ENCODE data around the gene NID2.

Gene NID2

DNA sequence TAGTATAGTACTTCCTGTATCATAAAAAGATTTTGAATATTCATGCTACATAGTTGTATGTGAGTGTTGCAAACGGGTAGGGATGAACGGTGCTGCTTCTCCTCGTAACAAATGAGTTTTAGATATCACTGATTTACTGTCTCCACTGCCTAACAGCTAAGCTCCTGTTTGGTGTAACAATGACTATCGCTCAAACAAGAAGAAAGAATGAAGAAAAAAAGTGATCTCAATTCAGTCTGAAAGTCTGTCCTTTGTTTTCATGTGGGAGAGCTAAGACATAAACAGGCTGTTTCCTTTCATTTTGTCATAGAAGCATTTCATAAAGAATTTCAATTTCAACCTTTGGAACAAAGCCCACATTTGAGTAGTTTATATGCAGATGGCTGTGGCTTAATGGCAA, 105.6 kb downstream of the NID2 start:
- H3K4me1 Mint-ChIP-seq (ENCODE audit: low read depth): peaks cover 33% of the 10 kb centered on the region
- peaks cover 19% of the 10 kb centered on the region for H3K9me3 Mint-ChIP-seq
- H3K27ac Mint-ChIP-seq: no peak overlapping the region
- no peaks in the 10 kb centered on the region for H3K27me3 Mint-ChIP-seq (ENCODE audit: low read depth)
- H3K4me3 Mint-ChIP-seq: no peak overlapping the region
- H3K36me3 Mint-ChIP-seq (ENCODE audit: low read depth): peaks cover 50% of the 10 kb centered on the region

DNA sequence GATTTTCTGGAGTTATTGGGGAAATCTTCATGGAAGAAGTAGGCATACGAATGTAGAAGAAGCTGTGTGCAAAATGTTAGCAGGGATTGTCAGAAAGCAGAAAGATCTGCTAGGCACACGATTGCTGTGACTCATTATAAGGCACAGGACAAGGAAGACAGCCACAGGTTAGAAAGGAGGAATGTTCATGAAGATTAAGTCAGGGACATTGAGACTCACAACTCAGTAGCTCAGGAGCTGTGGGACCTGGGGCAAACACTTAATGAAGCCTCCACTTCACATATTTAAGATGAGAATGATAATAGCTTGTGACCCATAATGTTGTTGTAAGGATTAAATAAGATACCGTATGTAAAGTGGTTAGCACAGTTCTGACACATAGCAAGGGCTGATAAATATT, 106.1 kb downstream of the NID2 start:
- Mint-ChIP-seq H3K27ac (no peak overlapping the region), H3K27me3 (ENCODE audit: low read depth) (no peaks in the 10 kb centered on the region), H3K9me3 (peaks cover 22% of the 10 kb centered on the region), H3K4me3 (no peak overlapping the region), H3K4me1 (ENCODE audit: low read depth) (peaks cover 33% of the 10 kb centered on the region), H3K36me3 (ENCODE audit: low read depth) (peaks cover 53% of the 10 kb centered on the region)

GRCh38 chr14:51960866-51961265, 108.0 kb downstream of the NID2 start:
- H3K27me3 Mint-ChIP-seq (ENCODE audit: low read depth): no peaks in the 10 kb centered on the region
- peaks cover 39% of the 10 kb centered on the region for H3K4me1 Mint-ChIP-seq (ENCODE audit: low read depth)
- H3K36me3 Mint-ChIP-seq (ENCODE audit: low read depth): peaks cover 64% of the 10 kb centered on the region
- peaks cover 29% of the 10 kb centered on the region for H3K9me3 Mint-ChIP-seq
- H3K27ac Mint-ChIP-seq: no peak overlapping the region
- no peak overlapping the region for H3K4me3 Mint-ChIP-seq

GRCh38 chr14:51959928-51960327, 108.9 kb downstream of the NID2 start:
- H3K36me3 Mint-ChIP-seq (ENCODE audit: low read depth): peaks cover 67% of the 10 kb centered on the region
- H3K9me3 Mint-ChIP-seq: peaks cover 29% of the 10 kb centered on the region
- no peaks in the 10 kb centered on the region for H3K27me3 Mint-ChIP-seq (ENCODE audit: low read depth)
- H3K4me1 Mint-ChIP-seq (ENCODE audit: low read depth): peaks cover 39% of the 10 kb centered on the region
- H3K4me3 Mint-ChIP-seq: no peak overlapping the region
- H3K27ac Mint-ChIP-seq: no peak overlapping the region

- H3K4me1 Mint-ChIP-seq (ENCODE audit: low read depth): peaks cover 29% of the 10 kb centered on the region
- no peak overlapping the region for H3K4me3 Mint-ChIP-seq
- H3K9me3 Mint-ChIP-seq: peaks cover 29% of the 10 kb centered on the region
- H3K27me3 Mint-ChIP-seq (ENCODE audit: low read depth): no peaks in the 10 kb centered on the region
- H3K36me3 Mint-ChIP-seq (ENCODE audit: low read depth): peaks cover 74% of the 10 kb centered on the region
- no peak overlapping the region for H3K27ac Mint-ChIP-seq
These were observed 110.9 kb downstream of the NID2 start for GRCh38 chr14:51957950-51958349.
